Osteocyte (in vitro differentiated cells): ENCODE data around the gene GIGYF1. TPM values are rescaled to one million over a fixed set of nuclear protein-coding genes. Genes with fewer than 3 reads are reported as not detected.
"Not testable (repeated sequence)": the region's sequence is repeated elsewhere in the genome, so short reads cannot be mapped to it uniquely, and the experiment has no call there.

Experiments used
- DNase-seq: peaks from one replicate; pipeline ENCODE4 v3.0.0; 2021; ENCODE audit warnings: mixed read lengths; ENCODE audit not compliant: unreplicated experiment; ENCODE audit errors: extremely low spot score
- H3K27ac Mint-ChIP-seq: one replicate; pipeline ENCODE4 v1.8.0; 2021; ENCODE audit warnings: mild to moderate bottlenecking, mixed read lengths; ENCODE audit not compliant: unreplicated experiment
- H3K27me3 Mint-ChIP-seq: one replicate; pipeline ENCODE4 v1.8.0; 2021; ENCODE audit warnings: mixed read lengths; ENCODE audit not compliant: unreplicated experiment
- H3K36me3 Mint-ChIP-seq: one replicate; pipeline ENCODE4 v1.8.0; 2021; ENCODE audit warnings: mixed read lengths; ENCODE audit not compliant: unreplicated experiment
- H3K4me1 Mint-ChIP-seq: one replicate; pipeline ENCODE4 v1.8.0; 2021; ENCODE audit warnings: mixed read lengths; ENCODE audit not compliant: unreplicated experiment
- H3K4me3 Mint-ChIP-seq: one replicate; pipeline ENCODE4 v1.8.0; 2021; ENCODE audit warnings: mild to moderate bottlenecking, moderate library complexity, mixed read lengths; ENCODE audit not compliant: unreplicated experiment
- H3K9me3 Mint-ChIP-seq: one replicate; pipeline ENCODE4 v1.8.0; 2021; ENCODE audit warnings: mixed read lengths; ENCODE audit not compliant: unreplicated experiment
- total RNA-seq: library from RNA; stranded (reverse); gene quantifications from 2 replicates; pipeline ENCODE4 v1.2.1, GENCODE V29; 2021
- TF ChIP-seq, protein P1 (sequence below): fragments of 200-600 bp; sonication (generic); IDR thresholded peaks from 2 replicates; pipeline ENCODE4 v1.5.0; 2021; ENCODE audit warnings: antibody characterized with exemption, mild to moderate bottlenecking, moderate library complexity

The GIGYF1 gene
- total RNA-seq, 1 donor from 2014 or later = 64.6 TPM

DNA sequence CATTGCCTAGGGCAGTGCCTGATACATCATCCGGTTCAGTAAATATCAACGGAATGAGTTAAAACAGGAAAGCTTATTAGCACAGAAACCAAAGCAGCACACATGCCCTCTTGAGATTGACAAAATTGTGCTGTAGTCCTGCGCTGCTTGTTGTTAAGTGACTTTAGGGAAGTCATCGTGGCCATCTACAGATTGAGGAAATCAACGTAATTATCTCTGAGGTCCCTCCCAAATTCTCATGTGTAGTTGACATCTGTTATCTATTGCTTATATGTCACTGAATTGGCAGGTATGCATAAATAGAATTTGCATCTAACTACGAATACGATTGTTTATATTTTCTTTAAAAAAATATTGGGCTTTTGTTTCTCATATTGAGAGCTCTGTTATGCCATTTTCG lies 24.0 kb downstream of the GIGYF1 start:
- peaks cover 5% of the 10 kb centered on the region for H3K4me1 Mint-ChIP-seq
- H3K27me3 Mint-ChIP-seq = peaks cover 30% of the 10 kb centered on the region
- DNase-seq = no peak
- H3K9me3 Mint-ChIP-seq = no peaks in the 10 kb centered on the region
- H3K4me3 Mint-ChIP-seq = no peak overlapping the region
- no peaks in the 10 kb centered on the region for H3K36me3 Mint-ChIP-seq
- no peak overlapping the region for H3K27ac Mint-ChIP-seq
- TF ChIP-seq, protein P1, sequence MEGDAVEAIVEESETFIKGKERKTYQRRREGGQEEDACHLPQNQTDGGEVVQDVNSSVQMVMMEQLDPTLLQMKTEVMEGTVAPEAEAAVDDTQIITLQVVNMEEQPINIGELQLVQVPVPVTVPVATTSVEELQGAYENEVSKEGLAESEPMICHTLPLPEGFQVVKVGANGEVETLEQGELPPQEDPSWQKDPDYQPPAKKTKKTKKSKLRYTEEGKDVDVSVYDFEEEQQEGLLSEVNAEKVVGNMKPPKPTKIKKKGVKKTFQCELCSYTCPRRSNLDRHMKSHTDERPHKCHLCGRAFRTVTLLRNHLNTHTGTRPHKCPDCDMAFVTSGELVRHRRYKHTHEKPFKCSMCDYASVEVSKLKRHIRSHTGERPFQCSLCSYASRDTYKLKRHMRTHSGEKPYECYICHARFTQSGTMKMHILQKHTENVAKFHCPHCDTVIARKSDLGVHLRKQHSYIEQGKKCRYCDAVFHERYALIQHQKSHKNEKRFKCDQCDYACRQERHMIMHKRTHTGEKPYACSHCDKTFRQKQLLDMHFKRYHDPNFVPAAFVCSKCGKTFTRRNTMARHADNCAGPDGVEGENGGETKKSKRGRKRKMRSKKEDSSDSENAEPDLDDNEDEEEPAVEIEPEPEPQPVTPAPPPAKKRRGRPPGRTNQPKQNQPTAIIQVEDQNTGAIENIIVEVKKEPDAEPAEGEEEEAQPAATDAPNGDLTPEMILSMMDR = no peak

DNA sequence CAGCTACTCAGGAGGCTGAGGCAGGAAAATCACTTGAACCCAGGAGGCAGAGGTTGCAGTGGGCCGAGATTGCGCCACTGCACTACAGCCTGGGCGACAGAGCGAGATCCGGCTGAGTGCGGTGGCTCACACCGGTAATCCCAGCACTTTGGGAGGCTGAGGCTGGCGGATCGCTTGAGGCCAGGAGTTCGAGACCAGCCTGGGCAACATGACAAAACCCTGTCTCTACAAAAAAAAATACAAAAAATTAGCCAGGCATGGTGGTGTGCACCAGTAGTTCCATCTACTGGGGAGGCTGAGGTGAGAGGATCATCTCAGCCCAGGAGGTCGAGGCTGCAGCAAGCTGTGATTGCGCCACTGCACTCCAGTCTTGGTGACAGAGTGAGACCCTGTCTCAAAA lies 24.9 kb downstream of the GIGYF1 start:
- H3K4me1 Mint-ChIP-seq, H3K9me3 Mint-ChIP-seq, H3K4me3 Mint-ChIP-seq, DNase-seq, H3K27ac Mint-ChIP-seq, H3K36me3 Mint-ChIP-seq: not testable (repeated sequence)
- peaks cover 30% of the 10 kb centered on the region for H3K27me3 Mint-ChIP-seq

DNA sequence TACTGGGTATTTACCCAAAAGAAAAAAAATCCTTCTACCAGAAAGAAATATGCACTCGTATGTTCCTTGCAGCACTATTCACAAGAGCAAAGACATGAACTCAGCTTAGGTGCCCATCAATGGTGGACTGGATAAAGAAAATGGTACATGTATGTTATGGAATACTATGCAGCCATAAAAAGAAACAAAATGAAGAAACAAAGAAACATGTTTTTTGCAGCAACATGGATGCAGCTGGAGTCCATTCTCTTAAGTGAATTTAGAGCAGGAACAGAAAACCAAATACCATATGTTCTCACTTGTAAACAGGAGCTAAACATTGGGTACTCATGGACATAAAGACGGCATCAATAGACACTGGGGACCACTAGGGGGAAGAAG lies 26.0 kb downstream of the GIGYF1 start:
- TF ChIP-seq, protein P1 = no peak
- H3K27me3 Mint-ChIP-seq = peaks cover 30% of the 10 kb centered on the region
- no peaks in the 10 kb centered on the region for H3K9me3 Mint-ChIP-seq

DNA sequence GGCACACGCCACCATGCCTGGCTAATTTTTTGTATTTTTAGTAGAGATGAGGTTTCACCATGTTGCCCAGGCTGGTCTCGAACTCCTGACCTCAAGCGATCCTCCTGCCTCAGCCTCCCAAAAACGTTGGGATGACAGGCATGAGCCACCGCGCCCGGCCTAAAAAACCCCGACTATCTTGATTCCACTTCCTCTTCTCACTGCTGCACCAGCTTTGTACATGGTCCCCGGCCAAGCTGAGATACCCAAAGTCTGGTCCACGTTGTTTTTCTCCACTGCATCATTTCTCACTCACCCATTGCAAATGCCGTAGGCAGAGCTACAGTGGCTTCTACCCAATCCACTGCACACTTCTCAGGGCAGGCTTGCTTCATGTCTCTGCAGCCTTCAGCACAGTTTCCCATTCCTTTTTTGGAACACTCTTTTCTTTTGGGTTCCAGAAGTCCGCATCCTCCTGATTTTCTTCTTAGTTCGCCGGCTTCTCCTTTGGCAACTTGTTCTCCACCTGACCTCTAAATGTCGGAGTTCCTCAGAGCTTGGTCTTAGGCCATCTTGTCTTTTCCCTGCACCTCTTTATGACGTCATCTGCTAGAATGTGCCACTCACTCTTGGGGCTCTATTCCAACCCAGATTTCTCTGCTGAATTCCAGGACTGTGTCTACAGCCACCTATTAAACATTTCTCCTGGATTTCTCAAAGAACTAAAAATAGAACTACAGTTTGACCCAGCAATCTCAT lies 26.6 kb downstream of the GIGYF1 start:
- DNase-seq = no peak
- no peak overlapping the region for H3K27ac Mint-ChIP-seq
- H3K4me1 Mint-ChIP-seq = peaks cover 1% of the 10 kb centered on the region
- no peaks in the 10 kb centered on the region for H3K36me3 Mint-ChIP-seq
- no peak overlapping the region for H3K4me3 Mint-ChIP-seq
- no peaks in the 10 kb centered on the region for H3K9me3 Mint-ChIP-seq
- peaks cover 30% of the 10 kb centered on the region for H3K27me3 Mint-ChIP-seq
- TF ChIP-seq, protein P1 = no peak

More for the DNA sequence above, 26.0 kb downstream of the GIGYF1 start:
- DNase-seq = no peak
- Mint-ChIP-seq H3K27ac (no peak overlapping the region), H3K36me3 (no peaks in the 10 kb centered on the region), H3K4me1 (peaks cover 4% of the 10 kb centered on the region), H3K4me3 (no peak overlapping the region)

DNA sequence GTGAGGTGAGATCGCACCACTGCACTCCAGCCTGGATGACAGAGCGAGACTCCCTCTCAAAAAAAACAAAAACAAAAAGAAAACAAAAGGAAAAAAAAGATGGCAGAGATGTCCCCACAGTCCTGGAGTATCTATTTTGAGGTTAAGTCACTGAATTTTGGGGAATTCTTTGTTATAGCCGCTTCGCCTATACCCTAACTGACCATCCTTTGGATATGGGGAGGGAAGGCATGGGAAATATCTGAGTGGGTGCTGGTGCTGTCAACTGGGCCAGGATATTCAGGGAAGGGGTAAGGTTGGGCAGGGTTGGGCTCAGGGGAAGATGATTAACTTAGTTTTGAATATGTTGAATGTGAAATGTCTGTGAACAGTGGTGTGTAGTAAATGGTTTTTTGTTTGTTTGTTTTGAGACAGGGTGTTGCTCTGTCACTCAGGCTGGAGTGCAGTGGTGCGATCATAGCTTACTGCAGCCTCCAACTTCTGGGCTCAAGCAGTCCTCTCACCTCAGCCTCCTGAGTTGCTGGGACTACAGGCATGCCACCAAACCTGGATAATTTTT lies 28.8 kb downstream of the GIGYF1 start:
- Mint-ChIP-seq H3K27me3 (peaks cover 28% of the 10 kb centered on the region), H3K4me1 (no peaks in the 10 kb centered on the region), H3K9me3 (no peaks in the 10 kb centered on the region), H3K4me3 (no peak overlapping the region), H3K36me3 (no peaks in the 10 kb centered on the region), H3K27ac (no peak overlapping the region)
- TF ChIP-seq, protein P1 = no peak
- no peak for DNase-seq

DNA sequence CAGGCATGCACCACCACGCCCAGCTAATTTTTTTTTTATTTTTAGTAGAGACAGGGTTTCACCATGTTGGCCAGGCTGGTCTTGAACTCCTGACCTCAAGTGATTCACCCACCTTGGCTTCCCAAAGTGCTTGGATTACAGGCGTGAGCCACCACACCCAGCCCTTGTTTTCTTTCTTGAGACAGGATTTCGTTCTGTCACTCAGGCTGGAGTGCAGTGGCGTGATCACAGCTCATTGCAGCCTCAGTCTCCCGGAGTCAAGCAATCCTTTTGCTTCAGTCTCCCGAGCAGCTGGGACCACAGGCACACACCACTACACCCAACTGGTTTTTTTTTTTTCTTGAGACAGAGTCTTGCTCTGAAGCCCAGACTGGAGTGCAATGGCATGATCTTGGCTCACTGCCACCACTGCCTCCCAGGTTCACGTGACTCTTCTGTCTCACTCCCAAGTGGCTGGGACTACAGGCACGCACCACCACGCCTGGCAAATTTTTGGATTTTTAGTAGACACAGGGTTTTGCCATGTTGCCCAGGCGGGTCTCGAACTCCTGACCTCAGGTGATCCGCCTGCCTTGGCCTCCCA lies 31.8 kb downstream of the GIGYF1 start:
- not testable (repeated sequence) for H3K27ac Mint-ChIP-seq, DNase-seq, H3K9me3 Mint-ChIP-seq, H3K4me1 Mint-ChIP-seq, H3K4me3 Mint-ChIP-seq, H3K36me3 Mint-ChIP-seq
- H3K27me3 Mint-ChIP-seq = peaks cover 19% of the 10 kb centered on the region
